ENCODE results near the gene STK11IP.

STK11IP gene

GRCh38 chr2:219658196-219658846 is 60.7 kb downstream of the STK11IP start:
- no peak for DNase-seq

GRCh38 chr2:219658874-219659273 is 61.2 kb downstream of the STK11IP start:
- no peak for DNase-seq

DNA sequence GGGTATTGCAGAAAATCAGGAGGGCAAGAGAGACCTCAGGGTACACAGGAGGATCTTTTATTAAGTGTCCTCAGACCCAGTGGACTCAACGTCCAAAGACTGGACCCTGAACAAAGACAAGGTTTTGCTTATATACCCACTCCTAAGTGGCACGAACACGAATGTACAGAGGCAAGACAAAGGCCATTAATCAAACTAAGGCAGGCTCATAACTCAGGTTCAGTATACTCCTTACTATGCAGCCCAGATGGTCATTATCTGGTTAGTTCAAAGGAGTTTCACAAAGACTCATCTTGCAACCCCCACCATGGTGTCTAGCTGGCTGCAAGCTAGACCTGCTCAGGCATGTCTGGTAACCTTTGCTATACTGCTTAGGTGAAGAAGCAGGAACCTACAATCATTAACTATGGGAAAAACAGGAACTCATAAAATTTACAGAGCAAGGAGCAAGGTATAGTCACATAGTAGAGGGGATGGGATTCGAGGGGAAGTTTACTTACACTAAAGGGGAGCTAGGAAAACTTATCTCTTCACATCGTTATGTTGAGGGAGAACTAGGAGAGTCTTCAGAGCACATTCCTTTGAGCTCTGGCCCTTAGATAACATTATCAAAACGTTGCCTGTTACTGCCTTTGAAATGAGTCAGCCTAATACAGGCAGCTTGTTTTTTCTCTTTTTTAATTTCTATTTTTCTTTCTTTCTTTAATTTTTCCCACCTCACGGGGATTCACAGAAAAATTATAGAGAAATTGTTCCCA is 63.7 kb downstream of the STK11IP start:
- DNase-seq: no peak

- DNase-seq: no peak
Measured at GRCh38 chr2:219661955-219662395, 64.3 kb downstream of the STK11IP start.

GRCh38 chr2:219662566-219662965 is 64.9 kb downstream of the STK11IP start:
- DNase-seq: no peak

DNA sequence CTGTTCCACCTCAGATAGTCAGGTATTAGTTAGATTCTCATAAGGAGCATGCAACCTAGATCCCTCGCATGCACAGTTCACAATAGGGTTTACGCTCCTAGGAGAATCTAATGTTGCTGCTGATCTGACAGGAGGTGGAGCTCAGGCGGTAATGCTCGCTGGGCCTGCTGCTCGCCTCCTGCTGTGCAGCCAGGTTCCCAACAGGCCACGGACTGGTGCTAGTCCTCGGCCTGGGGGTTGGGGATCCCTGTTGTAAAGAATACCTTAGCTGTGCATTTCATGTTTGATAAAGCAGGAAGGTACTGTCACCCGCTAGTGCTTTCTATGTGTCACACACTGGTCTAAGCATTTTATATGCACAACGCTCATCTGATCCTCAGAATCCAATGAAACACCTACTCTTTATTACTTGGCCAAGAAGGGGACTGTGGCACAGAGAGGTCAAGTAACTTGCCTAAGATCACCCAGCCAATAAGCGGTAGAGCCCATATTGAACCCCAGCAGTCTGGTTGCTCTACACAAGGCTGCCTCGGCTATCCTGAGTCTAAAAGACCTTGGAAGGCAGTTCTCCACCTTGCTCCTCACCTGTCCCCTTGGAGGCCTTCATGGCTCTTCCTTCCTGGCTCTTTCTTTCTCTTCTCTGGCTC is 65.6 kb downstream of the STK11IP start:
- DNase-seq: no peak

DNA sequence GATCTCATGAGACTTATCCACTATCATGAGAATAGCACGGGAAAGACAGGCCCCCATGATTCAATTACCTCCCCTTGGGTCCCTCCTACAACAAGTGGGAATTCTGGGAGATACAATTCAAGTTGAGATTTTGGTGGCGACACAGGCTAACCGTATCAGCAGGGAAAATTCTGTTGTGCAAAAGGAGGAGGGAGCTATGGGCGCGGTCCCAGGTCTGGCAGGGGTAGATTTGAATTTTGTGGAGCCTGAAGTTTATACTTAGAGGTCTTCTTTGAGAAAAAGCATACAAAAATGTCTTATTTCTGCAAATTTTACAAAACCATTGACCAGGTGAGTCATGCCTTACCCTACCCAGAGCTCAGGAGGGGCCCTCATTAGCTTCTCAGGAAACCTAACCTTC is 66.4 kb downstream of the STK11IP start:
- no peak for DNase-seq

- DNase-seq: no peak
Measured at GRCh38 chr2:219664944-219665343, 67.3 kb downstream of the STK11IP start.

- DNase-seq: no peak
Measured at GRCh38 chr2:219665926-219666325, 68.3 kb downstream of the STK11IP start.
